Measurements from ENCODE around the gene SPNS2. TPM values are rescaled to one million over a fixed set of nuclear protein-coding genes. Genes with fewer than 3 reads are reported as not detected.

Gene SPNS2
- total RNA-seq, 1 experiment from 2014 or later, result 0.33 TPM

GRCh38 chr17:4487296-4487695, 11.4 kb upstream of the SPNS2 start:
- TF ChIP-seq CTCF (conservative IDR thresholded peaks at IDR 0.05), result no peak
- no CpG with 5 or more reads among the region's 8 CpGs for WGBS (ENCODE audit: extremely low coverage, insufficient read length, low lambda C conversion rate)
- Histone ChIP-seq H3K14ac (ENCODE audit: insufficient read depth, low read length) (no peak overlapping the region), H4K5ac (ENCODE audit: insufficient read length, low read depth, low read length) (no peak overlapping the region), H2BK5ac (ENCODE audit: insufficient read length, low read length) (no peak overlapping the region), H3K23ac (ENCODE audit: insufficient read length, low read depth, low read length) (no peak overlapping the region), H4K91ac (ENCODE audit: insufficient read length, low read depth, low read length) (no peak overlapping the region), H3K27ac (ENCODE audit: insufficient read length, low read depth, low read length) (no peak overlapping the region), H3K23me2 (ENCODE audit: insufficient read length, low read depth, low read length, poor library complexity, severe bottlenecking) (no peaks in the 10 kb centered on the region), H2BK20ac (ENCODE audit: low read depth, low read length, poor library complexity, severe bottlenecking) (no peak overlapping the region), H2AFZ (ENCODE audit: low read length) (no peak overlapping the region), H3K79me2 (ENCODE audit: insufficient read depth, low read length) (no peaks in the 10 kb centered on the region), H3K4me2 (ENCODE audit: insufficient read depth, insufficient read length, low read length) (no peak overlapping the region), H3K4ac (ENCODE audit: low read depth, low read length) (no peak overlapping the region), H3K27me3 (ENCODE audit: insufficient read depth, low read length) (no peaks in the 10 kb centered on the region), H4K8ac (replicated peaks; ENCODE audit: insufficient read length, low read depth, low read length) (no peak overlapping the region), H3K4me1 (ENCODE audit: insufficient read depth, low read length) (no peaks in the 10 kb centered on the region), H4K20me1 (ENCODE audit: control insufficient read depth, insufficient read depth, insufficient read length) (no peaks in the 10 kb centered on the region), H3K9me3 (ENCODE audit: control insufficient read depth, low read depth, low read length) (no peaks in the 10 kb centered on the region), H3K56ac (ENCODE audit: insufficient read length, low read depth, low read length) (no peak overlapping the region), H2BK15ac (ENCODE audit: low read depth, low read length) (no peak overlapping the region), H3K9ac (ENCODE audit: extremely low read depth, insufficient read length, low read length) (no peak overlapping the region), H2BK12ac (ENCODE audit: insufficient read length, low read depth, low read length) (no peak overlapping the region), H3K18ac (ENCODE audit: insufficient read length, low read depth, low read length) (no peak overlapping the region), H2BK120ac (ENCODE audit: low read depth, low read length, poor library complexity, severe bottlenecking) (no peak overlapping the region), H3K79me1 (ENCODE audit: insufficient read depth, low read depth, low read length, poor library complexity, severe bottlenecking) (no peaks in the 10 kb centered on the region), H2AK5ac (ENCODE audit: insufficient read length, low read length) (no peak overlapping the region), H3T11ph (ENCODE audit: low read length) (no peak overlapping the region)
- Mint-ChIP-seq H3K27ac (peak overlapping the region in 2 of 3 experiments; percentile 22 to 49; a peak in 2 of 7 replicates), H3K9me3 (no peaks in the 10 kb centered on the region; a peak in 1 of 5 replicates), H3K4me3 (no peak overlapping the region; a peak in 1 of 5 replicates), H3K36me3 (ENCODE audit: insufficient read depth in 1 of 3, low read depth in 3 of 3) (no peaks in the 10 kb centered on the region), H3K27me3 (ENCODE audit: low read depth) (peaks cover 5% of the 10 kb centered on the region), H3K4me1 (peaks cover 7 to 14% of the 10 kb centered on the region in 2 experiments; a peak in 3 of 4 replicates)
- no peak for DNase-seq
